GM23248 (cell line): ENCODE results near the gene SH3RF2. TPM values are rescaled to one million over a fixed set of nuclear protein-coding genes. Genes with fewer than 3 reads are reported as not detected.

Experiments
- DNase-seq: peaks from one replicate; pipeline ENCODE4 v3.0.0-alpha.2; 2015
- H2AFZ ChIP-seq: fragments of 200-600 bp; sonication (generic); 2 replicates; pipeline ENCODE4 v1.6.1; 2016; ENCODE audit warnings: antibody characterized with exemption
- H3F3A ChIP-seq: fragments of 200-600 bp; sonication (generic); 2 replicates; pipeline ENCODE4 v1.6.1; 2016; ENCODE audit warnings: mild to moderate bottlenecking, antibody characterized with exemption, mixed run types; ENCODE audit not compliant: insufficient read depth
- H3K27ac ChIP-seq: fragments of 200-600 bp; sonication (generic); 2 replicates; pipeline ENCODE4 v1.5.1; 2016; ENCODE audit warnings: mild to moderate bottlenecking
- H3K27me3 ChIP-seq: fragments of 200-600 bp; sonication (generic); replicated peaks from 2 replicates; pipeline ENCODE4 v1.6.1; 2016; ENCODE audit warnings: mild to moderate bottlenecking; ENCODE audit not compliant: insufficient read depth
- H3K36me3 ChIP-seq: fragments of 200-600 bp; sonication (generic); 2 replicates; pipeline ENCODE4 v1.6.1; 2016; ENCODE audit warnings: low read depth, mild to moderate bottlenecking
- H3K4me1 ChIP-seq: fragments of 200-600 bp; sonication (generic); 2 replicates; pipeline ENCODE4 v1.6.1; 2016; ENCODE audit warnings: mild to moderate bottlenecking; ENCODE audit not compliant: insufficient read depth
- H3K4me2 ChIP-seq: fragments of 200-600 bp; sonication (generic); one replicate; pipeline ENCODE4 v1.6.1; 2016; ENCODE audit warnings: mild to moderate bottlenecking; ENCODE audit not compliant: unreplicated experiment
- H3K4me3 ChIP-seq: fragments of 200-600 bp; sonication (generic); 2 replicates; pipeline ENCODE4 v1.5.1; 2016; ENCODE audit warnings: mild to moderate bottlenecking
- H3K79me2 ChIP-seq: fragments of 200-600 bp; sonication (generic); 2 replicates; pipeline ENCODE4 v1.6.1; 2016; ENCODE audit warnings: mild to moderate bottlenecking; ENCODE audit not compliant: insufficient read depth
- H3K9ac ChIP-seq: fragments of 200-600 bp; sonication (generic); 2 replicates; pipeline ENCODE4 v1.6.1; 2016; ENCODE audit warnings: mild to moderate bottlenecking
- H3K9me2 ChIP-seq: fragments of 200-600 bp; sonication (generic); 2 replicates; pipeline ENCODE4 v1.6.1; 2016; ENCODE audit warnings: mixed run types, mild to moderate bottlenecking, moderate library complexity; ENCODE audit not compliant: insufficient read depth
- H3K9me3 ChIP-seq: fragments of 200-600 bp; sonication (generic); one replicate; pipeline ENCODE4 v1.6.1; 2017; ENCODE audit warnings: low read depth
- H4K20me1 ChIP-seq: fragments of 200-600 bp; sonication (generic); 2 replicates; pipeline ENCODE4 v1.6.0; 2016; ENCODE audit not compliant: insufficient read depth
- EZH2 ChIP-seq: fragments of 200-600 bp; sonication (generic); IDR thresholded peaks from 2 replicates; pipeline ENCODE4 v1.6.1; 2018; ENCODE audit warnings: antibody characterized with exemption, mild to moderate bottlenecking; ENCODE audit not compliant: insufficient read depth, poor library complexity, severe bottlenecking
- EZH2phosphoT487 ChIP-seq: fragments of 200-600 bp; sonication (generic); IDR thresholded peaks from 2 replicates; pipeline ENCODE4 v1.6.1; 2018; ENCODE audit warnings: antibody characterized with exemption, moderate library complexity, mild to moderate bottlenecking, low read depth; ENCODE audit not compliant: insufficient read depth
- WGBS, 2 experiments: methylation state at CpG; one replicate each; pipeline ENCODE4 v1.1.6; 2015 to 2017; ENCODE audit warnings: low lambda C conversion rate in 2 of 2, low coverage in 1 of 2; ENCODE audit errors: missing lambda C conversion rate in 2 of 2; 5-methylcytosine and 5-hydroxymethylcytosine counted together
- in situ Hi-C: fragments of 300-500 bp; cut with MboI; formaldehyde crosslinking; loops from 2 replicates; pipeline ENCODE4 v1.15.0; 2020
- polyA plus RNA-seq: library from polyadenylated mRNA; unstranded; fragments of >200 nt; fragmentation: Nextera tagmentation; extraction: Ambion mirVana; gene quantifications from 2 replicates; pipeline ENCODE4 v1.2.1, GENCODE V29; 2016
- total RNA-seq: library from RNA; depleted of rRNA; stranded (reverse); fragments of >200 nt; shearing (Covaris generic); gene quantifications from 2 replicates; pipeline ENCODE4 v1.2.3, GENCODE V29; 2014

SH3RF2 gene
- total and polyA plus RNA-seq, 2 experiments from 2014 or later: 0.21 TPM; not detected in 1

DNA sequence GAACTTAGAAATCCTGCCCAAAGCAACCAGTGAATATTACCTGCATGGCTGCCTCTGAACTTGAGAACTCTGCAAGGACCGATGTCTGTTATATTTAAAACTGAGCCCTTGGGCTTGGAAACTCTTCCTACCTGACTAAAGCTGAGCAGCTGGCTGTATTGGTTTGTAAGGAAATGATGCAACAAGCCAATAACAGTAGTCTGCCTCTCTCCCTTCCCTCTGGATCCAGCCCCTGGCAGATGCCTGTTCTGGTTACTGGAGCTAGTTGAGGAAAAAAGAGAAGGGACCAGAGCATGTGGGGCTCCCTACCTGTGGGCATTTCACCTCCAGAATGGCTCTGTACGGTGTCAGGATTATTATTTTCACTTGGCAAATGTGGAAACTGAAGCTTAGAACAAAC lies 34.7 kb downstream of the SH3RF2 start:
- in situ Hi-C loops: no loop called here
- H3K27me3 ChIP-seq: no peaks in the 10 kb centered on the region; the same call in 1 of the 2 replicates
- no peaks in the 10 kb centered on the region for H3K36me3 ChIP-seq
- H3K9ac ChIP-seq: no peak overlapping the region
- no peaks in the 10 kb centered on the region; the same call in 1 of the 2 replicates for H3F3A ChIP-seq
- H3K4me3 ChIP-seq: no peak overlapping the region
- 50 to 51% methylated on average over 2 of the region's 2 CpGs for WGBS, 2 experiments
- H3K4me2 ChIP-seq: no peak overlapping the region
- no peaks in the 10 kb centered on the region for H4K20me1 ChIP-seq
- H3K79me2 ChIP-seq: no peaks in the 10 kb centered on the region
- no peak overlapping the region for H3K27ac ChIP-seq
- no peak for TF ChIP-seq EZH2phosphoT487
- no peak for TF ChIP-seq EZH2
- no peaks in the 10 kb centered on the region for H3K9me3 ChIP-seq
- H3K4me1 ChIP-seq: no peaks in the 10 kb centered on the region
- H2AFZ ChIP-seq: no peak overlapping the region
- no peaks in the 10 kb centered on the region for H3K9me2 ChIP-seq
- DNase-seq: no peak

DNA sequence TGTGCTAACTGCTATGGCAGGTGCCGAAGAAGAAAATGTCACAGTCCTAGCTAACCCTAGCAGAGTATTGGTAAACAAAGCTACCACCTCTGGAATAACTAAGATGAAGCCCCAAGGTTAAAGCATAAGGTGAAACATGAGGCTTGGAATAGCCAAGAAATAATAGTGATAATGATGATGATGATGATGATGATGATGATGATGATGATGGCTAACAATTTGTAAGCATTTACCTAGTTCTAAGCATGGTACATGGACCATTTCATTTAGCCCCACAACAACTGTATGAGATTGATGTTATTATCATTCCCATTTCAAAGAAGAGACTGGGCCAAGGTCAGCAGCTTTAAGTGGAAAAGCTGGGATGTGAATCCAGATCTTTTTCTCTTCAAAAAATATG lies 35.3 kb downstream of the SH3RF2 start:
- H3K4me3 ChIP-seq: no peak overlapping the region
- no peak overlapping the region for H3K4me2 ChIP-seq
- H3F3A ChIP-seq: no peaks in the 10 kb centered on the region; the same call in 1 of the 2 replicates
- TF ChIP-seq EZH2 (no peak), EZH2phosphoT487 (no peak)
- in situ Hi-C loops: no loop called here
- DNase-seq: no peak
- no peak overlapping the region for H3K27ac ChIP-seq
- H3K9me3 ChIP-seq: no peaks in the 10 kb centered on the region
- WGBS, 2 experiments: 70 to 75% methylated on average over 1 of the region's 1 CpG
- no peaks in the 10 kb centered on the region; the same call in 1 of the 2 replicates for H3K27me3 ChIP-seq
- no peaks in the 10 kb centered on the region for H3K4me1 ChIP-seq
- H3K79me2 ChIP-seq: no peaks in the 10 kb centered on the region
- no peaks in the 10 kb centered on the region for H4K20me1 ChIP-seq
- no peak overlapping the region for H3K9ac ChIP-seq
- H3K9me2 ChIP-seq: no peaks in the 10 kb centered on the region
- H2AFZ ChIP-seq: no peak overlapping the region
- H3K36me3 ChIP-seq: no peaks in the 10 kb centered on the region

DNA sequence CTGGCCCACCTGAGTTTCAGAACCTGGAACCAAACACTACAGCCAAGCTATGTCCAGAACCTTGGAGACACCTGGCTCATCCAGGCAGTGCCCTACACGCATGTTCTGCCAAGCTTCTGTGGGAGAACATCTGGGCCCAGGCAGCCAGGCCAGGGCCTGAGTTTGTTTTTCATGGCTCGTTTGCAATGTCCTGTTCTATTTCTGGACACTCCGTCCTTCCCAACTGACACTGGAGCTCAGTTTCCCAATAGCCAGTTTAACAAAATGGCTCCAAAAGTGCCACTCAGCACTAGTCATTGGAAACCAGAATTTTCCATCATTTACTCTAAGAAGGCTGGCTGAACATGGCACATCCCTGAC lies 38.6 kb downstream of the SH3RF2 start:
- Histone ChIP-seq H3K4me1 (no peaks in the 10 kb centered on the region), H3K4me2 (no peak overlapping the region), H3K9ac (no peak overlapping the region), H3K27ac (no peak overlapping the region), H3F3A (no peaks in the 10 kb centered on the region; the same call in 1 of the 2 replicates), H3K27me3 (peaks cover under 1% of the 10 kb centered on the region; the same call in 1 of the 2 replicates), H3K4me3 (no peak overlapping the region), H3K79me2 (no peaks in the 10 kb centered on the region), H4K20me1 (no peaks in the 10 kb centered on the region), H3K36me3 (no peaks in the 10 kb centered on the region), H3K9me2 (no peaks in the 10 kb centered on the region), H3K9me3 (no peaks in the 10 kb centered on the region), H2AFZ (no peak overlapping the region)
- TF ChIP-seq EZH2 (no peak), EZH2phosphoT487 (no peak)
- 39 to 52% methylated on average over 3 of the region's 3 CpGs for WGBS, 2 experiments
- in situ Hi-C loops: no loop called here
- DNase-seq: no peak

DNA sequence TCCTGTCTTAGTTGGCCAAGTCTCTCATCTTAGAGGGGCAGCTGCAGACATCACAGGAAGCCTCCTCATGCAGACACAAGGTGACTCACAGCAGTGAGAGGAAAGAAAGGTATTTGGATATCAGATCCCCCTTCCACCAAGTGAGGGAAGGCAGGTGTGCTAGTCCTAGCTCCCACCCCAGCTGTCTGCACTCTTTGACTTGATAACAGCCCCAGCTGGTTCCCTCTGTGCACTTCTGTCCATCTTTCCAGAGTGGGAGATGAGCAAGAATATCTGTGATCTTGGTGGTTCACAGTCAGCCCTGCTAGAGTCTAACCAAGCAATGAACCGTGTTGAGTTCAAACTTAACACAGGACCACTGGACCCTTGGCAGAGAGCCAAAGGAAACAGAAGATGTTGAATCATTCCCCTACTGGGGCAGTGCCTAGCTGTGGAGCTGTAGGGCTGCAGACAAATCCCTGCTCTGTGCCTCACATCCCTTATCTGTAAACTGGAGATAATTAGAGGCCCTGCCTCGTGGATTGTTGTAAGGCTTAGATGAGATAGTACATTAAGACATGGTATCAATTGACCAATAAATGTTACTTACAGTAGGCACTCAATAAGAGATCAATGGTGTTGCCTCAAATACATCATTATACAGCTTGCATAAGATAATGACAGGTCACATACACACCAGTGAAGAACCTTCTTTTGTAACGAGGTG lies 39.1 kb downstream of the SH3RF2 start:
- Histone ChIP-seq H3K27me3 (0 out of 2 replicates have a peak, but pooled peaks cover 5% of the 10 kb centered on the region), H3K27ac (no peak overlapping the region), H3K9me2 (no peaks in the 10 kb centered on the region), H3K4me3 (no peak overlapping the region), H4K20me1 (no peaks in the 10 kb centered on the region), H3K9me3 (no peaks in the 10 kb centered on the region), H3K36me3 (no peaks in the 10 kb centered on the region), H2AFZ (no peak overlapping the region), H3K4me2 (no peak overlapping the region), H3K79me2 (no peaks in the 10 kb centered on the region), H3K9ac (no peak overlapping the region), H3K4me1 (no peaks in the 10 kb centered on the region), H3F3A (no peaks in the 10 kb centered on the region; the same call in 1 of the 2 replicates)
- in situ Hi-C loops: no loop called here
- 18 to 24% methylated on average over 3 of the region's 3 CpGs for WGBS, 2 experiments
- DNase-seq: peak; percentile 32
- no peak for TF ChIP-seq EZH2
- no peak for TF ChIP-seq EZH2phosphoT487
